Measurements from ENCODE around the gene SDK2.

DNA sequence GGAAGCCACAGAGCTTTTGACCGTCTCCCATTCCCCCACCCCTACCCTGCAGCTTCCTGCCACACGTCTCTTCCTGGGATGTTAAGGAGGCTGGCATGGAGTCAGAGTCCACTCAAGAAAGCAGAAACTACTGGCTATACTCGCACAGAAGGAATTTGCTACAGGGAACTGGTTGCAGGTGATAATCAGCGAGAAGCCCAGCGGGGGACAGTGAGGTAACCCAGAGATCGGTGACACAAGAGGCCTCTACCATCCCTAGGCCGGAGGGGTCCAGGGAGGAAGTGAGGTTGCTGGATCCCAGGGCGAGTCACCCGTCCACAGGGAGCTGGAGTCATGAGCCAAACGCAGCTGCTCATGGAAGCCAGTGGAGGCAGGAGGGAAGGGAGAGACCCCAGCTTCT, 93.7 kb downstream of the SDK2 start:
- TF ChIP-seq TBP (optimal IDR thresholded peaks at IDR 0.05; ENCODE audit: low read depth, low read length) (no peak), ETV6 (IDR thresholded peaks at IDR 0.05; ENCODE audit: borderline replicate concordance in 1 of 2, low read depth in 2 of 2, low read length in 1 of 2) (no peak), ETV6 (CRISPR knock-in tag; IDR thresholded peaks at IDR 0.05; ENCODE audit: borderline replicate concordance) (no peak), SP2 (IDR thresholded peaks at IDR 0.05; ENCODE audit: extremely low read depth, low read depth, low read length, poor library complexity, severe bottlenecking) (no peak), JUND (IDR thresholded peaks at IDR 0.05; ENCODE audit: borderline replicate concordance, low read depth, low read length) (no peak), JUND (tag; IDR thresholded peaks at IDR 0.05; ENCODE audit: borderline replicate concordance, low read depth, low read length) (no peak), BCOR (IDR thresholded peaks at IDR 0.05) (no peak), MAFK (IDR thresholded peaks at IDR 0.05; ENCODE audit: low read length) (no peak), THRAP3 (IDR thresholded peaks at IDR 0.05; ENCODE audit: borderline replicate concordance) (no peak), ZSCAN29 (IDR thresholded peaks at IDR 0.05) (no peak), POLR2AphosphoS5 (IDR thresholded peaks at IDR 0.05; ENCODE audit: control insufficient read depth, insufficient read depth, low read depth, low read length) (no peak)
- TF ChIP-seq, protein P1, sequence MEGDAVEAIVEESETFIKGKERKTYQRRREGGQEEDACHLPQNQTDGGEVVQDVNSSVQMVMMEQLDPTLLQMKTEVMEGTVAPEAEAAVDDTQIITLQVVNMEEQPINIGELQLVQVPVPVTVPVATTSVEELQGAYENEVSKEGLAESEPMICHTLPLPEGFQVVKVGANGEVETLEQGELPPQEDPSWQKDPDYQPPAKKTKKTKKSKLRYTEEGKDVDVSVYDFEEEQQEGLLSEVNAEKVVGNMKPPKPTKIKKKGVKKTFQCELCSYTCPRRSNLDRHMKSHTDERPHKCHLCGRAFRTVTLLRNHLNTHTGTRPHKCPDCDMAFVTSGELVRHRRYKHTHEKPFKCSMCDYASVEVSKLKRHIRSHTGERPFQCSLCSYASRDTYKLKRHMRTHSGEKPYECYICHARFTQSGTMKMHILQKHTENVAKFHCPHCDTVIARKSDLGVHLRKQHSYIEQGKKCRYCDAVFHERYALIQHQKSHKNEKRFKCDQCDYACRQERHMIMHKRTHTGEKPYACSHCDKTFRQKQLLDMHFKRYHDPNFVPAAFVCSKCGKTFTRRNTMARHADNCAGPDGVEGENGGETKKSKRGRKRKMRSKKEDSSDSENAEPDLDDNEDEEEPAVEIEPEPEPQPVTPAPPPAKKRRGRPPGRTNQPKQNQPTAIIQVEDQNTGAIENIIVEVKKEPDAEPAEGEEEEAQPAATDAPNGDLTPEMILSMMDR (IDR thresholded peaks at IDR 0.05 in 2 of 3, conservative IDR thresholded peaks at IDR 0.05 in 1 of 3; ENCODE audit: insufficient read depth in 2 of 3, low read depth in 1 of 3, low read length in 3 of 3): no peak
- TF ChIP-seq, protein P2, sequence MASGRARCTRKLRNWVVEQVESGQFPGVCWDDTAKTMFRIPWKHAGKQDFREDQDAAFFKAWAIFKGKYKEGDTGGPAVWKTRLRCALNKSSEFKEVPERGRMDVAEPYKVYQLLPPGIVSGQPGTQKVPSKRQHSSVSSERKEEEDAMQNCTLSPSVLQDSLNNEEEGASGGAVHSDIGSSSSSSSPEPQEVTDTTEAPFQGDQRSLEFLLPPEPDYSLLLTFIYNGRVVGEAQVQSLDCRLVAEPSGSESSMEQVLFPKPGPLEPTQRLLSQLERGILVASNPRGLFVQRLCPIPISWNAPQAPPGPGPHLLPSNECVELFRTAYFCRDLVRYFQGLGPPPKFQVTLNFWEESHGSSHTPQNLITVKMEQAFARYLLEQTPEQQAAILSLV (tag; IDR thresholded peaks at IDR 0.05): no peak
- TF ChIP-seq, protein P3, sequence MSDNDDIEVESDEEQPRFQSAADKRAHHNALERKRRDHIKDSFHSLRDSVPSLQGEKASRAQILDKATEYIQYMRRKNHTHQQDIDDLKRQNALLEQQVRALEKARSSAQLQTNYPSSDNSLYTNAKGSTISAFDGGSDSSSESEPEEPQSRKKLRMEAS (CRISPR knock-in tag; IDR thresholded peaks at IDR 0.05): no peak
- TF ChIP-seq, protein P4, sequence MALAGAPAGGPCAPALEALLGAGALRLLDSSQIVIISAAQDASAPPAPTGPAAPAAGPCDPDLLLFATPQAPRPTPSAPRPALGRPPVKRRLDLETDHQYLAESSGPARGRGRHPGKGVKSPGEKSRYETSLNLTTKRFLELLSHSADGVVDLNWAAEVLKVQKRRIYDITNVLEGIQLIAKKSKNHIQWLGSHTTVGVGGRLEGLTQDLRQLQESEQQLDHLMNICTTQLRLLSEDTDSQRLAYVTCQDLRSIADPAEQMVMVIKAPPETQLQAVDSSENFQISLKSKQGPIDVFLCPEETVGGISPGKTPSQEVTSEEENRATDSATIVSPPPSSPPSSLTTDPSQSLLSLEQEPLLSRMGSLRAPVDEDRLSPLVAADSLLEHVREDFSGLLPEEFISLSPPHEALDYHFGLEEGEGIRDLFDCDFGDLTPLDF (CRISPR knock-in tag; IDR thresholded peaks at IDR 0.05): no peak

Data from K562 (cell line).